GM18909 (cell line): ENCODE results near the gene PPP2R2D.
"Not testable (repeated sequence)": the region's sequence is repeated elsewhere in the genome, so short reads cannot be mapped to it uniquely, and the experiment has no call there.

Experiments
- ATAC-seq: cut with Tn5 transposase; IDR thresholded peaks from one replicate; pipeline ENCODE4 v1.9.1; 2021; ENCODE audit warnings: mild to moderate bottlenecking; ENCODE audit not compliant: unreplicated experiment, poor library complexity

Gene PPP2R2D

GRCh38 chr10:131866673-131867072 is 34.1 kb upstream of the PPP2R2D start:
- no peak for ATAC-seq

- ATAC-seq = no peak
Measured at GRCh38 chr10:131868436-131868835, 32.4 kb upstream of the PPP2R2D start.

GRCh38 chr10:131869344-131869743 is 31.5 kb upstream of the PPP2R2D start:
- no peak for ATAC-seq

- no peak for ATAC-seq
Measured at GRCh38 chr10:131870411-131870810, 30.4 kb upstream of the PPP2R2D start.

- no peak for ATAC-seq
Measured at GRCh38 chr10:131870831-131871672, 29.8 kb upstream of the PPP2R2D start.

GRCh38 chr10:131871673-131872005 is 29.2 kb upstream of the PPP2R2D start:
- no peak for ATAC-seq

GRCh38 chr10:131872011-131872826 is 28.6 kb upstream of the PPP2R2D start:
- no peak for ATAC-seq

GRCh38 chr10:131872827-131873375 is 27.9 kb upstream of the PPP2R2D start:
- ATAC-seq = no peak

- peak; percentile 70 for ATAC-seq
Measured at GRCh38 chr10:131874991-131875451, 25.8 kb upstream of the PPP2R2D start.

- no peak for ATAC-seq
Measured at GRCh38 chr10:131875501-131875900, 25.3 kb upstream of the PPP2R2D start.

- no peak for ATAC-seq
Measured at GRCh38 chr10:131876017-131876416, 24.8 kb upstream of the PPP2R2D start.

GRCh38 chr10:131876508-131876907 is 24.3 kb upstream of the PPP2R2D start:
- no peak for ATAC-seq

GRCh38 chr10:131880016-131880590 is 20.7 kb upstream of the PPP2R2D start:
- no peak for ATAC-seq

GRCh38 chr10:131881104-131881880 is 19.5 kb upstream of the PPP2R2D start:
- ATAC-seq = no peak

GRCh38 chr10:131882151-131882550 is 18.7 kb upstream of the PPP2R2D start:
- ATAC-seq = no peak

GRCh38 chr10:131882590-131883451 is 18.0 kb upstream of the PPP2R2D start:
- no peak for ATAC-seq

- ATAC-seq = not testable (repeated sequence)
Measured at GRCh38 chr10:131883621-131884393, 17.0 kb upstream of the PPP2R2D start.

GRCh38 chr10:131885391-131886165 is 15.2 kb upstream of the PPP2R2D start:
- peak; percentile 89 for ATAC-seq
